Lower lobe of right lung (tissue), 2 donors: ENCODE measurements around the gene PXN. TPM values are rescaled to one million over a fixed set of nuclear protein-coding genes. Genes with fewer than 3 reads are reported as not detected.
A peak's percentile ranks its signal among the peaks of the same experiment; 100 is the strongest.

ENCODE experiments used
- ATAC-seq, 2 donors: fragments of 200-7000 bp; cut with Tn5 transposase; one replicate each; pipeline ENCODE4 v1.9.1; 2020 to 2022; ENCODE audit warnings: mild to moderate bottlenecking in 2 of 2, moderate library complexity in 2 of 2
- DNase-seq: peaks from one replicate; pipeline ENCODE4 v3.0.0-alpha.2; 2020
- H3K27ac ChIP-seq: fragments of 200-600 bp; one replicate; pipeline ENCODE4 v1.8.0; 2022
- H3K27me3 ChIP-seq: fragments of 200-600 bp; one replicate; pipeline ENCODE4 v1.8.0; 2022; ENCODE audit warnings: low read depth
- H3K36me3 ChIP-seq: fragments of 200-600 bp; one replicate; pipeline ENCODE4 v1.8.0; 2022; ENCODE audit warnings: mild to moderate bottlenecking
- H3K4me1 ChIP-seq: fragments of 200-600 bp; one replicate; pipeline ENCODE4 v1.8.0; 2022
- H3K4me3 ChIP-seq: fragments of 200-600 bp; one replicate; pipeline ENCODE4 v1.8.0; 2022; ENCODE audit warnings: mild to moderate bottlenecking
- H3K9me3 ChIP-seq: fragments of 200-600 bp; one replicate; pipeline ENCODE4 v1.8.0; 2022
- CTCF ChIP-seq: fragments of 200-600 bp; IDR thresholded peaks from one replicate; pipeline ENCODE4 v1.8.0; 2022; ENCODE audit warnings: antibody characterized with exemption, mild to moderate bottlenecking
- intact Hi-C: fragments of 100-400 bp; cut with DNase I; formaldehyde crosslinking; loops from one replicate; pipeline ENCODE4 v1.11.0; 2022
- total RNA-seq: library from RNA; stranded (reverse); fragmentation: NEBNext Ultra II Directional; extraction: Animal tissue kit (Norgen Biotek cat#: 25700); gene quantifications from one replicate; pipeline ENCODE4 v1.2.1, GENCODE V29; 2021
- donor health status: DM: no; HTN: yes; CAD: no; lungs with severe emphysema.

Gene PXN
- total RNA-seq, 1 donor from 2014 or later: 105 TPM

- Histone ChIP-seq H3K36me3 (peaks cover 14% of the 10 kb centered on the region), H3K4me1 (peaks cover 99% of the 10 kb centered on the region), H3K9me3 (no peaks in the 10 kb centered on the region), H3K27me3 (no peaks in the 10 kb centered on the region), H3K27ac (peak overlapping the region; percentile 88), H3K4me3 (peak overlapping the region; percentile 33)
- ATAC-seq (peak in 1 of 2 donors; percentile 16), DNase-seq (peak; percentile 54)
- TF ChIP-seq CTCF: no peak
- intact Hi-C loops: loop anchor here (5.0 kb wide), 1 partner anchor 38 kb away; the partner anchor contains the start of gene PXN
These were observed 35.8 kb downstream of the PXN start for GRCh38 chr12:120229487-120230325.

- ATAC-seq (no peak), DNase-seq (no peak)
- intact Hi-C loops: loop anchor here (5.0 kb wide), 1 partner anchor 38 kb away; the partner anchor contains the start of gene PXN
- no peaks in the 10 kb centered on the region for H3K9me3 ChIP-seq
- peak overlapping the region; percentile 33 for H3K4me3 ChIP-seq
- peak overlapping the region; percentile 88 for H3K27ac ChIP-seq
- peaks cover 97% of the 10 kb centered on the region for H3K4me1 ChIP-seq
- H3K36me3 ChIP-seq: peaks cover 15% of the 10 kb centered on the region
- no peaks in the 10 kb centered on the region for H3K27me3 ChIP-seq
- TF ChIP-seq CTCF: no peak
These were observed 36.5 kb downstream of the PXN start for GRCh38 chr12:120229071-120229486.

- intact Hi-C loops: loop anchor here (5.0 kb wide), 1 partner anchor 39 kb away; the partner anchor contains the start of gene PXN
- peaks cover 21% of the 10 kb centered on the region for H3K36me3 ChIP-seq
- H3K4me1 ChIP-seq: peaks cover 97% of the 10 kb centered on the region
- peak overlapping the region; percentile 88 for H3K27ac ChIP-seq
- ATAC-seq: peak; percentile 63 to 71
- H3K27me3 ChIP-seq: no peaks in the 10 kb centered on the region
- H3K9me3 ChIP-seq: no peaks in the 10 kb centered on the region
- H3K4me3 ChIP-seq: peak overlapping the region; percentile 33
- peak; percentile 95 for TF ChIP-seq CTCF
- DNase-seq: peak; percentile 88
These were observed 37.0 kb downstream of the PXN start for GRCh38 chr12:120228291-120229070.

- intact Hi-C loops: loop anchor here (5.0 kb wide), 1 partner anchor 39 kb away; the partner anchor contains the start of gene PXN
- H3K27ac ChIP-seq: peak overlapping the region; percentile 88
- DNase-seq (no peak), ATAC-seq (no peak)
- H3K27me3 ChIP-seq: no peaks in the 10 kb centered on the region
- peak overlapping the region; percentile 33 for H3K4me3 ChIP-seq
- peaks cover 26% of the 10 kb centered on the region for H3K36me3 ChIP-seq
- TF ChIP-seq CTCF: no peak
- peaks cover 94% of the 10 kb centered on the region for H3K4me1 ChIP-seq
- no peaks in the 10 kb centered on the region for H3K9me3 ChIP-seq
These were observed 37.6 kb downstream of the PXN start for GRCh38 chr12:120228041-120228290.

- peak overlapping the region; percentile 88 for H3K27ac ChIP-seq
- no peaks in the 10 kb centered on the region for H3K9me3 ChIP-seq
- intact Hi-C loops: loop anchor here (5.0 kb wide), 1 partner anchor 40 kb away; the partner anchor contains the start of gene PXN
- peaks cover 32% of the 10 kb centered on the region for H3K36me3 ChIP-seq
- ATAC-seq: no peak
- TF ChIP-seq CTCF: no peak
- no peaks in the 10 kb centered on the region for H3K27me3 ChIP-seq
- H3K4me1 ChIP-seq: peaks cover 89% of the 10 kb centered on the region
- peak overlapping the region; percentile 33 for H3K4me3 ChIP-seq
- no peak for DNase-seq
These were observed 38.1 kb downstream of the PXN start for GRCh38 chr12:120227233-120228040.
